Subcutaneous abdominal adipose tissue (tissue), 5 donors: ENCODE measurements around the gene YWHAG.
"Not testable (repeated sequence)": the region's sequence is repeated elsewhere in the genome, so short reads cannot be mapped to it uniquely, and the experiment has no call there.

ENCODE experiments used
- H3K27ac ChIP-seq: one replicate; pipeline ENCODE4 v1.7.0; 2013; ENCODE audit warnings: low read depth, mild to moderate bottlenecking, inconsistent platforms, low read length, moderate library complexity
- H3K27me3 ChIP-seq, 5 donors: one replicate each; pipeline ENCODE4 v1.7.0; 2013; ENCODE audit warnings: low read length in 5 of 5, inconsistent platforms in 1 of 5; ENCODE audit not compliant: control insufficient read depth in 5 of 5, insufficient read depth in 4 of 5
- H3K36me3 ChIP-seq, 5 donors: one replicate each; pipeline ENCODE4 v1.7.0; 2013; ENCODE audit warnings: low read length in 5 of 5; ENCODE audit not compliant: control insufficient read depth in 5 of 5, insufficient read depth in 5 of 5
- H3K4me1 ChIP-seq, 5 donors: one replicate each; pipeline ENCODE4 v1.7.0; 2013; ENCODE audit warnings: low read length in 5 of 5, mild to moderate bottlenecking in 3 of 5, moderate library complexity in 1 of 5; ENCODE audit not compliant: control insufficient read depth in 5 of 5, insufficient read depth in 5 of 5
- H3K4me3 ChIP-seq, 5 donors: one replicate each; pipeline ENCODE4 v1.7.0; 2013; ENCODE audit warnings: low read length in 5 of 5, low read depth in 1 of 5
- H3K9ac ChIP-seq, 5 donors: one replicate each; pipeline ENCODE4 v1.7.0; 2013; ENCODE audit warnings: low read length in 5 of 5, mild to moderate bottlenecking in 4 of 5, moderate library complexity in 3 of 5
- H3K9me3 ChIP-seq, 5 donors: one replicate each; pipeline ENCODE4 v1.7.0; 2013; ENCODE audit warnings: low read length in 5 of 5; ENCODE audit not compliant: control insufficient read depth in 5 of 5
- donor health status: healthy.
- donor health status: healthy.
- donor health status: healthy.
- donor health status: healthy.
- donor health status: healthy.

Gene YWHAG

DNA sequence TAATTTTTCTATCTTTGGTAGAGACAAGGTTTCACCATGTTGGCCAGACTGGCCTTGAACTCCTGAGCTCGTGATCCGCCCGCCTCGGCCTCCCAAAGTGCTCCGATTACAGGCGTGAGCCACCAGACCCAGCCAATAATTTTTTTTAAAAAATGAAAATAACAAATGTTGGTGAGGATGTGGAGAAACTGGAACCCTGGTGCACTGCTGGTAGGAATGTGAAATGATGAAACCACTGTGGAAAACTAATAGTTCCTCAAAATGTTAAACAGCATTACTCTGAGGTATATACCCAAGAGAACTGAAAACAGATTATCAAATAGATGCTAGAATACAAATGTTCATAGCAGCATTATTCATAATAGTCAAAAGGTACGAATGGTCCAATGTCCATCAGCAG is 23.0 kb upstream of the YWHAG start:
- Histone ChIP-seq H3K27ac (no peak overlapping the region), H3K36me3 (no peaks in the 10 kb centered on the region), H3K27me3 (peaks cover 0 to 3% (median 0%) of the 10 kb centered on the region in 5 donors), H3K9me3 (no peaks in the 10 kb centered on the region), H3K9ac (no peak overlapping the region), H3K4me3 (no peak overlapping the region), H3K4me1 (peaks cover 0 to 23% (median 17%) of the 10 kb centered on the region in 5 donors)

DNA sequence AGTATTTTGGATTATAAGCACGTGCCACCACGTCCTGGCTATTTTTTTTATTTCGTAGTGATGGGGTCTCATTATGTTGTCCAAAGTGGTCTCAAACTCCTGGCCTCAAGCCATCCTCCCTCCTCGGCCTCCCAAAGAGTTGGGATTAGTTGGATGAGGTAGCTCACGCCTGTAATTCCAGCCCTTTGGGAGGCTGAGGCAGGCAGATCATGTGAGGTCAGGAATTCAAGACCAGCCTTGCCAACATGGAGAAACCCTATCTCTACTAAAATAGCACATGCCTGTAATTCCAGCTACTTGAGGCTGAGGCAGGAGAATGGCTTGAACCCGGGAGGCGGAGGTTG is 21.8 kb upstream of the YWHAG start:
- H3K27ac ChIP-seq, result peak overlapping the region; percentile 99
- H3K27me3 ChIP-seq, result peaks cover 0 to 3% (median 0%) of the 10 kb centered on the region in 5 donors
- no peaks in the 10 kb centered on the region for H3K36me3 ChIP-seq
- H3K4me3 ChIP-seq, result peak overlapping the region; percentile 15 to 68 (median 61)
- H3K4me1 ChIP-seq, result peaks cover 0 to 23% (median 17%) of the 10 kb centered on the region in 5 donors
- peak overlapping the region; percentile 60 to 89 (median 80) for H3K9ac ChIP-seq
- no peaks in the 10 kb centered on the region for H3K9me3 ChIP-seq

DNA sequence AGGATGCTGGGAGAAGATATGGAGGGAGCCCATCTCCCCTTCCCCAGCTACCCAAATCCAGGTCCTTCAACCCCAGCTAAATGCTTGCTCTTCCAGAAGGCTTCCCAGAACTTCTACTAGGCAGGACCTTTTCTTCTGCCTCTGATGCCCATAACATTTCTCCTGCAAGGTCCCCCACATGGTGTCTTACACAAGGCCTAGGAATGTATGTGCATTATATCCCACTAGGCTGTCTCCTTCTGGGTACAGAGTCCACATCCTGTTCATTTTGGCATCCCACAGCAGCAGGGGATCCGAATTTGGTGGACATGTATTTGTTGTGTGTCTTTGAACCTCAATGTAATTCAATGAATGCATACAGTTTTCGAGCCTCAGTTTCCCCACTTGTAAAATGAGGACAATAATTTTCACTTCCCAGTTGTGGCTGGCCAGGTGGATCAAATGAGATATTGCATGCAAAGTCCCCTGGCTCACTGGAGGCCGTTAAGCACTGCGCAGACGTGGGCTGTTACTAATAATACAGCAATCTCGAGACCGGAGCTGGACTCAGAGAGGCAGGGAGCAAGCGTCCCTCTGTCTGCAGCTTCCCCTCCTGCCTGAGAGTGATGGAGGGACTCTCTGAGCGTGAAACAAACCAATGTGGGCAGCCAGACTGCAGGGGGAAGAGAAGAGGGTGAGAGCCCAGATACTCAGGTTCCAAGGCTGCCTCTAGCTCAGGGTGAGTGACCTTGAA is 18.6 kb upstream of the YWHAG start:
- H3K4me1 ChIP-seq, result peaks cover 0 to 25% (median 17%) of the 10 kb centered on the region in 5 donors
- H3K36me3 ChIP-seq, result no peaks in the 10 kb centered on the region
- no peak overlapping the region for H3K27ac ChIP-seq
- H3K27me3 ChIP-seq, result peaks cover 0 to 3% (median 0%) of the 10 kb centered on the region in 5 donors
- no peaks in the 10 kb centered on the region for H3K9me3 ChIP-seq
- no peak overlapping the region for H3K4me3 ChIP-seq
- H3K9ac ChIP-seq, result no peak overlapping the region

DNA sequence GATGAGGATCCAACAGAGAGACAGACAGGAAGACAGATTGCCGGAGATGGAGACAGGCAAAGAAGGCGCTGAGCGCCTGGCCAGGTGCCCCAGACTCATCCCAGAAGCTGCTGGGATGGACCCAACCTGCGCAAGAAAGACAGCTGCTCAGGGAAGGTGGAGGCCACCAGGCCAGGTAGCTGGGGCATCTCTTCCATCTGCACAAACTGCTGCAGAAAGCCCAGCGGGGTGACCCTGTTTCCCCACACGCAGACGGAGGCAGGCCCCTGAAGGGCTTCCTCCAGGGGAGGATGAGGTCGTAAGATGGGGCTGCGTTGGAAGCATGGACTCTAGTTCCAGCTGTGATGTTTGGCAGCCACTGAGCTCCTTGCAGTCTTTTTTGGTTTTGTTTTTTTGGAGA is 16.5 kb upstream of the YWHAG start:
- Histone ChIP-seq H3K9me3 (no peaks in the 10 kb centered on the region), H3K36me3 (no peaks in the 10 kb centered on the region), H3K4me3 (no peak overlapping the region), H3K9ac (no peak overlapping the region), H3K27me3 (peaks cover 0 to 3% (median 0%) of the 10 kb centered on the region in 5 donors), H3K4me1 (peaks cover 0 to 16% (median 11%) of the 10 kb centered on the region in 5 donors), H3K27ac (no peak overlapping the region)

DNA sequence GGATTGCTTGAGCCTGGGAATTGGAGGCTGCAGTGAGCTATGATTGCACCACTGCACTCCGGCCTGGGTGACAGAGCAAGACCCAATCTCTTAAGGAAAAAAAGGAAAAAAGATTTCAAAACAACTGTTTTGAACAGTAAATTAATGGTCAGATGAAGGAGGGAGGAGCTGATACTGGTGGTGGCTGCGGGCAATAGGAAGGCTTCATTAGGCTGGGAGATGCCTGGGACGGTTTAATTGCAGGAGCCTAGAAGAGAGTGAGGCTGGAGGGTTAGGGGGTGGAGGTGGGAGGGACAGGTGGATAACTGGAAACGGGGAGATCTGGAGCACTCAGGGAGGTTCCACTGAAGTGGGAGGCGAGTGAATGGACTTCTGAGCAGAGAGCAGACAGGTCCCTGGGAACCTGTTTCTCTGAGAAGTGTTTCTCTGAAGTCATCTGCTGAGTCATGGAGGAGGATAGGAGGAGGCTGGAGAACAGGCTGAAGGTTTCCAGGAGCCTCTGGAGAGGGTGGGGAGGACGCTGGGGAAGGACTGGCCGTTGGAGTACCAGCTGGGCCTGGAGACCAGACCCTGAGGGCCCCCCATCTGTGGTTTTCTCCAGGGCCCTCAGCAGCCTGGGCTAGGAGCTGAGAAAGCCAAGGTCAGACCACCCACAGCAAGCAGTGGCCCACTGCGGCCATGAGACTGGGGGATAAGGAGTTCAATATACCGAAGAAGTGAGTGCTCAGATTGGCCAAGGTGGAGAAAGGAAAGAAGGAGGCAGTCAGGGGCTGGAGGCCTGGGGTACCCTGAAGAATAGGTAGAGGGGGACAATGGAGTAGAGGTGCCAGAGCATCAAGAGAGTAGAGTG is 14.4 kb upstream of the YWHAG start:
- H3K9ac ChIP-seq, result peak overlapping the region in 1 of 5 donors; percentile 19
- H3K36me3 ChIP-seq, result no peaks in the 10 kb centered on the region
- no peaks in the 10 kb centered on the region for H3K27me3 ChIP-seq
- H3K9me3 ChIP-seq, result no peaks in the 10 kb centered on the region
- no peak overlapping the region for H3K27ac ChIP-seq
- H3K4me3 ChIP-seq, result no peak overlapping the region
- H3K4me1 ChIP-seq, result peaks cover 0 to 8% (median under 1%) of the 10 kb centered on the region in 5 donors

DNA sequence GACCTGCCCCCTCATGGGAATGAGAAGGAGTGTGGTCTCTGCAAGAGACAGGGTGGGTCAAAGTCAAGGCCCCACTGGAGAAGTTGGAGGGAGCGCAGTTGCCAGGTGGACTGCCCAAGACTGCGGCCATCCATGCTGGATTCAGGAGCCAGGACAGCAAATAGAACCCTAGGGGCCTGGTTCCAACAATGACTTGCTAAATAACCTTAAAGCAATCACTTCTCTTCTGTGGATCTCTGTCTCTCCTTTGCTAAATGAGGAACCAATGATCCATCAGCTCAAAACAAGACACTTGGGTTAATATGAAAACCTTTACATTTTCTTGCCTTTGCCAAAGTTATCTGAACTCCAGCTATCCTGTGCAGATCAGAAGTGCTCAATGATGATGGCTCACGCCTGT is 12.6 kb upstream of the YWHAG start:
- Histone ChIP-seq H3K27me3 (no peaks in the 10 kb centered on the region), H3K36me3 (no peaks in the 10 kb centered on the region), H3K9me3 (no peaks in the 10 kb centered on the region), H3K27ac (no peak overlapping the region), H3K4me3 (no peak overlapping the region), H3K4me1 (peaks cover 0 to 8% (median under 1%) of the 10 kb centered on the region in 5 donors), H3K9ac (no peak overlapping the region)

DNA sequence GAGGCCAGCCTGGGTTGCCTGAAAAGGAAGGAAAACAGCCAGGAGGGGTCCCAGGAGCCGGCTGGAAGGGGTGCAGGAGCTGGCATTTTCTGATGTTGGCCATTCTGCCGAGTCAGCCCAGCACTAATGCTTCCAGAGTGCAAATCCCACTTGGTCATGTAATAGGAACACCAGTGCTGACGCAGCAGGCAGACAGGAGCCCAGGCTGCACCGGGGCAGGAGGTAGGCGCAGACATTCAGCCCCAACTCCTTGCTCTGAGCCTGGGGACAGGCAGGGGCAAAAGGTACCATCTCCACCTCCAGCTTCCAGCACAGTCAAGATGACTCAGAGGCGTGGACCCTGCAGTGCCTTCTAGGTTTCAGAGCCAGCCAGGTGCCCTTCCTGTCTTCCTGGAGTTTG is 10.2 kb upstream of the YWHAG start:
- no peak overlapping the region for H3K4me3 ChIP-seq

DNA sequence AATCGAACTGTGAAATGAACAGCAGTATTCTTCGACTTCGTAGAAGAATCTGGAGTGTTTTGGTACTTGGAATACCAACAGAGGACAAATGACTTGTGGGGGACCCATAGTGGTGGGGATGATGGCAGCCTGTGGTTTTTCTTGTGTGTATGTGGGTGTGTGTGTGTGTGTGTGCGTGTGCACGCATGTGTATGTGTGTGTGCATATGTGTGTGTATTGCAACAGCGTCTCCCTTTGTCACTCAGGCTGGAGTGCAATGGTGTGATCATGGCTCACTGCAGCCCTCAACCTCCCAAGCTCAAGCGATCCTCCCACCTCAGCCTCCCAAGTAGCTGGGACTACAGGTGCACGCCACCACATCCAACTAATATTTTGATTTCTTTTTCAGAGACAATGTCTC is 9.4 kb upstream of the YWHAG start:
- Histone ChIP-seq H3K36me3 (no peaks in the 10 kb centered on the region), H3K27ac (no peak overlapping the region), H3K27me3 (no peaks in the 10 kb centered on the region)

More for the DNA sequence above, 10.2 kb upstream of the YWHAG start:
- H3K36me3 ChIP-seq, result no peaks in the 10 kb centered on the region
- no peaks in the 10 kb centered on the region for H3K27me3 ChIP-seq
- no peak overlapping the region for H3K27ac ChIP-seq
- no peak overlapping the region for H3K9ac ChIP-seq
- no peaks in the 10 kb centered on the region for H3K9me3 ChIP-seq
- H3K4me1 ChIP-seq, result peaks cover 13 to 27% (median 20%) of the 10 kb centered on the region in 5 donors

DNA sequence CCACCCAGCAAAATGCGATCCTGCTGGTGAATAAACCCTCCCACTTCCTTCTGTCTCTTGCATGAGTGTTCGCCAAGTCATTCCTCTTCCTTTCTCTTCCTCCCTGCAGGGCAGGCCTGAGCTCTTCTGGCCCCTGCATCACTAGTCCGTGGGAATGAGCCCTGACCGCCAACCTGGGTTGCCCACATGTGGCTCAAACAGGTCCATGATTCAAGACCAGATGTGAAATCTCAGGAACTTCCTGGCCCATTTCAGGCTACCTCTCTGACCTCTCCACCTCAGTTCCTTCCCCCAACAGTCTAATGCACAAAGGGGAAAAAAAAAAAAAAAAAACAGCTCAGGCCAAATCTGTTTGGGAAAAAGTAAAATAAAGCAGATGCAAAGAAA is 5.4 kb upstream of the YWHAG start:
- peak overlapping the region in 4 of 5 donors; percentile 8 to 63 (median 48) for H3K4me3 ChIP-seq
- no peaks in the 10 kb centered on the region for H3K9me3 ChIP-seq
- H3K9ac ChIP-seq, result peak overlapping the region in 3 of 5 donors; percentile 29 to 68 (median 51)
- no peaks in the 10 kb centered on the region for H3K36me3 ChIP-seq
- peak overlapping the region; percentile 85 for H3K27ac ChIP-seq
- H3K27me3 ChIP-seq, result no peaks in the 10 kb centered on the region
- H3K4me1 ChIP-seq, result peaks cover 16 to 33% (median 30%) of the 10 kb centered on the region in 5 donors

More for the DNA sequence above, 9.4 kb upstream of the YWHAG start:
- H3K4me1 ChIP-seq, result peaks cover 14 to 26% (median 23%) of the 10 kb centered on the region in 5 donors
- H3K9ac ChIP-seq, result no peak overlapping the region
- no peaks in the 10 kb centered on the region for H3K9me3 ChIP-seq
- H3K4me3 ChIP-seq, result no peak overlapping the region

DNA sequence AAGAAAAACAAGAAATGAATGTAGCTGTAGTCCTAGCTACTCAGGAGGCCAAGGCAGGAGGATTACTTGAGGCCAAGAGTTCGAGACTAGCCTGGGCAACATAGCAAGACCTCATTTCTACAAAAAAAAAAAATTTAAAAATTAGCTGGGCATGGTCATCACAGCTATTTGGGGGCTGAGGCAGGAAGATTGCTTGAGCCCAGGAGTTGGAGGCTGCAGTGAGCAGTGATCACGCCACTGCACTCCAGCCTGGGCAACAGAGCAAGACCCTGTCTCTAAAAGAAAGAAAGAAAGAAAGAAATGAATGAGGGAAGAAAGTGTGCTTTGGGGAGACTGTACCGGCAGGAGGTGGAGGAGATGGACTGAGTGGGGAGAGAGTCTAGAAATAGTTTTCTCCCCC is 5.0 kb upstream of the YWHAG start:
- H3K9ac ChIP-seq, result peak overlapping the region in 2 of 5 donors; percentile 51 to 68
- H3K4me3 ChIP-seq, result peak overlapping the region in 4 of 5 donors; percentile 1 to 63 (median 27)
- not testable (repeated sequence) for H3K27me3 ChIP-seq, H3K9me3 ChIP-seq, H3K36me3 ChIP-seq
- peak overlapping the region; percentile 85 for H3K27ac ChIP-seq
- peaks cover 16 to 33% (median 30%) of the 10 kb centered on the region in 5 donors for H3K4me1 ChIP-seq
